Stimulated activated CD4-positive, alpha-beta T cell treated with anti-CD3 and anti-CD28 coated beads, Interleukin-12 subunit alpha, Interleukin-12 subunit beta, amount 100 ng/mL, for 48 hours (primary cell): ENCODE data around the gene LITAFD.
"Not testable (repeated sequence)": the region's sequence is repeated elsewhere in the genome, so short reads cannot be mapped to it uniquely, and the experiment has no call there.

ENCODE experiments used
- DNase-seq, 3 donors: peaks; one replicate each; pipeline ENCODE4 v3.0.0-alpha.2; 2020; ENCODE audit warnings: low read depth in 2 of 3, low spot score in 1 of 3

The LITAFD gene

GRCh38 chr16:8893976-8894690 is 12.0 kb downstream of the LITAFD start:
- no peak for DNase-seq

GRCh38 chr16:8894736-8895334 is 12.7 kb downstream of the LITAFD start:
- DNase-seq, result no peak

GRCh38 chr16:8898660-8899318 is 16.6 kb downstream of the LITAFD start:
- DNase-seq, result no peak

- no peak for DNase-seq
Measured at GRCh38 chr16:8899709-8900317, 17.7 kb downstream of the LITAFD start.

GRCh38 chr16:8900343-8900742 is 18.2 kb downstream of the LITAFD start:
- no peak for DNase-seq

- DNase-seq, result no peak
Measured at GRCh38 chr16:8901320-8901861, 19.2 kb downstream of the LITAFD start.

GRCh38 chr16:8903004-8903403 is 20.9 kb downstream of the LITAFD start:
- DNase-seq, result no peak

- no peak for DNase-seq
Measured at GRCh38 chr16:8904018-8904430, 21.9 kb downstream of the LITAFD start.

GRCh38 chr16:8905168-8905762 is 23.1 kb downstream of the LITAFD start:
- DNase-seq, result no peak

GRCh38 chr16:8905795-8906591 is 23.8 kb downstream of the LITAFD start:
- DNase-seq, result no peak

- no peak for DNase-seq
Measured at GRCh38 chr16:8907096-8907495, 24.9 kb downstream of the LITAFD start.

- DNase-seq, result no peak
Measured at GRCh38 chr16:8908810-8909468, 26.8 kb downstream of the LITAFD start.

- no peak for DNase-seq
Measured at GRCh38 chr16:8910811-8911210, 28.7 kb downstream of the LITAFD start.

GRCh38 chr16:8912793-8913192 is 30.6 kb downstream of the LITAFD start:
- no peak for DNase-seq

GRCh38 chr16:8914098-8914497 is 31.9 kb downstream of the LITAFD start:
- no peak for DNase-seq

- no peak for DNase-seq
Measured at GRCh38 chr16:8915722-8916301, 33.7 kb downstream of the LITAFD start.

- no peak for DNase-seq
Measured at GRCh38 chr16:8916541-8917225, 34.5 kb downstream of the LITAFD start.

- DNase-seq, result not testable (repeated sequence)
Measured at GRCh38 chr16:8917336-8917735, 35.2 kb downstream of the LITAFD start.
